Stimulated activated CD8-positive, alpha-beta memory T cell treated with anti-CD3 and anti-CD28 coated beads, Interleukin-7, amount 100 ng/mL, for 24 hours (primary cell): ENCODE measurements around the gene ZNF525.
A peak's percentile ranks its signal among the peaks of the same experiment; 100 is the strongest.
"Not testable (repeated sequence)": the region's sequence is repeated elsewhere in the genome, so short reads cannot be mapped to it uniquely, and the experiment has no call there.

ENCODE experiments used
- DNase-seq: peaks from one replicate; pipeline ENCODE4 v3.0.0-alpha.2; 2020; ENCODE audit warnings: low read depth

ZNF525 gene

GRCh38 chr19:53365134-53365898 is at the start of gene ZNF525:
Gene ZNF525, plus strand, starts transcription at chr19:53365705. Its CDS starts 6,577 bp downstream, at chr19:53372282.
- peak; percentile 84 for DNase-seq

GRCh38 chr19:53328967-53329366 is 36.5 kb upstream of the ZNF525 start:
- DNase-seq: no peak

DNA sequence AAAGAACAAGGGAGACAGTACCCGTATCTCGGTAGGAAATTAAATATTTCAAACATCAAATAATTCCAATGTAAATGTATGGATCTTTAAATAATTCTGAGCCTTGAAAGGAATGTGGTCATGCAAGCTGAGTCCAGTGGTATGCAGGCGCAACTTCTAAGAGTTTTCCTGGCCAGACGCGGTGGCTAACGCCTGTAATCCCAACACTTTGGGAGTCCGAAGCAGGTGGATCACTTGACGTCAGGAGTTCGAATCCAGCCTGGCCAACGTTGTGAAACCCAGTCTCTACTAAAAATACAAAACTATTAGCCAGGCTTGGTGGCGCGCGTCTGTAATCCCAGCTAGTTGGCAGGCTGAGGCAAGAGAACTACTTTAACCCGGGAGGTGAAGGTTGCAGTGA is 33.0 kb upstream of the ZNF525 start:
- DNase-seq: no peak

DNA sequence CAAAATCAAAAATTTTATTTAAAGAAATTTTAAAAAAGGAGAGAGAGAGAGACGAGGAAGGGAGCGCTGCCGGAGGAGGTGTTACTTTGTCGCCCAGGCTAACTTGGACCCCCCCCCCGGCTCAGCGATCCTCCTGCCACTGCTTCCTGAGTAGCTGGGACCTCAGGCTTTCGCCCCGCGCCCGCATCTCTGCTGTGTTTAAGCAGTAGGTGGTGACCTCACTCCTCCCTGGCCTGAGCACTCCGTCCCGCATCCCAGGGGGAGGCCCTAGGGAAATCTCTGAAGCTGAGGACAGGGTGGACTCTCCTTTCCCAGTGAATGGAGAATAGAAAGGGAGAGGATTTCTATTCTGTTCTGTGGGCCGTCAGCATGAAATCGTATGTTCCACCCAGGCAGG is 32.4 kb upstream of the ZNF525 start:
- peak; percentile 6 for DNase-seq

DNA sequence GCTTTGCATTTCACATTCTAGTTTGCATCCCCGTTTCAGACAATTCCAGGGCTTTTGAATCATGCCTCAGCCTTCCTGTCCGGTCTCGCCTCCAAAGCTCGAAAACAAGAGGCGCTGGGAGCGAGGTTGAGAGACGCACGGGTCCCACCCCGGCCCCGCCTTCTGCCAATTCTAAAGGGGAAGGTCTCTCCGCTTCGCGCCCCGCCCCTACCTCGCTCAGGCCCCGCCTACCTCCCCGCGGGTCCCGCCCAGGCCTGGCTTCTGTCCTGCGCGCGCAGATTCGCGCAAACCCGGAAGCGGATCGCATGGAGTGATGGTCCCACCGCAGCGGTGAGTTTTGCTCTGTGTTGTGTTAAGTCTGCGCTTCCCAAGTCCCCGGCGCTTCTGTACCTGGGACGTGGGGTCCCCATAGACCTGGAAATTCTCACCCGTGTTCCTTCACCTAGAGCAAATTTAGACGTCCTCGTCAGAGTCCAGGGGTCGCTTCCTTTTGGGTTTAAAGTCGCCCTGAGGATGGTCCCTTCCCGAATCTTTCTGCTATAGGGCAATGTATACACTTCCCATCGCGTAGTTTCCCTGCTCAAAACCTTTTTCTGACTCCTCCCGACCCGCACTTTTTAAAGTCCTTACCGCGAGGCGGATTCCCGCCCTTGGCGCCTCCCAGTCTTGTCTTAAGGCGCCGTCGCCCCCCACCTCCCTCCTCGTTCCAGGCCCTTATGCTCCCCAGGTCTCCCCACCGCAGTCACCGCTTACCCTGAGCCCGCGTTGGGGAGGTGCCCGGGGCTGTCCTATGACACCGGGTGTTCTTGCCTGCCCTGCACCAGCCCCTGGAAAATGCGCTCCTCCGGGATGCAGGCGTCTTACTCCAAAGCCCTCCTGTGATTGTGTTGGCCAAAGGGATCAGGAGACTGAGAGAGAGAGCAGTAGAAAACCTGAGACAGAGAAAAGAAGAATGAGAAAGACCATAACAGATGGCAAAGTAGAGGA is 31.7 kb upstream of the ZNF525 start, which contains the start of gene ZNF845:
ZNF845 (plus strand) TSS at position 287 of the 987 bp plus-strand sequence. CDS start 7,559 bp downstream, outside the sequence.
- DNase-seq: peak; percentile 95

- DNase-seq: not testable (repeated sequence)
These were observed 21.1 kb upstream of the ZNF525 start for GRCh38 chr19:53344403-53344802.

- DNase-seq: no peak
These were observed 9.8 kb upstream of the ZNF525 start for GRCh38 chr19:53355739-53356138.

DNA sequence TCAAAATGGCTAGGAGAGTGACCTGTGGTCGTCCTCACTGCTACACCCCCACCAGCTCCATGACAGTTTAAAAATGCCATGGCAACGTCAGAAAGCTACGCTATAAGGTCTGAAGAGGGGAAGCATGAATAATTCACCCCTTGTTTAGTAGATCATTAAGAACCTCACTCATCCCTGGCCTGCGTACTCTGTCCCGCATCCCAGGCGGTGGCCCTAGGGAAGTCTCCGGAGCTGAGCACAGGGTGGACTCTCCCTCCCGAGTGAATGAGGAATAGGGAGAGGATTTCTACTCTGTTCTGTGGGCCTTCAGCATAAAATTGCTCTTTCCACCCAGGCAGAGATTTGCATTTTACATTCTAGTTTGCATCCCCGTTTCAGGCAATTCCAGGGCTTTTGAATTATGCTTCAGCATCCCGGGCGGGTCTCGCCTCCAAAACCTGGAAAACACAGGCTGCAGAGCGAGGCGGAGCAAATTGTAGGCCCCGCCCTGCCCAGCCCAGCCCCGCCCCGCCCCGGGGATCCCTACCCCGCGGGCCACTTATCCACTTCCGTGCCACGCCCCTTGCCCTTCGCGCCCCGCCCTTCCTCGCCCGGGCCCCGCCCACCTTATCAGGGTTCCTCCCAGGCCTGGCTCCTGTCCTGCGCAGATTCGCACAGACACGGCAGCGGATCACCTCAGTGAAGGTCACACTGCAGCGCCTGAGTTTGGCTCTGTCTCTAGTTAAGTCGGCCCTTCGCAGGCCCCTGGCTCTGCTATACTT is 7.5 kb upstream of the ZNF525 start:
- DNase-seq: no peak

- DNase-seq: not testable (repeated sequence)
These were observed 5.4 kb upstream of the ZNF525 start for GRCh38 chr19:53360056-53360455.

GRCh38 chr19:53365899-53366493 is 491 bp downstream of the ZNF525 start:
- DNase-seq: peak; percentile 6

GRCh38 chr19:53372196-53372595 is 6.7 kb downstream of the ZNF525 start:
- DNase-seq: no peak

DNA sequence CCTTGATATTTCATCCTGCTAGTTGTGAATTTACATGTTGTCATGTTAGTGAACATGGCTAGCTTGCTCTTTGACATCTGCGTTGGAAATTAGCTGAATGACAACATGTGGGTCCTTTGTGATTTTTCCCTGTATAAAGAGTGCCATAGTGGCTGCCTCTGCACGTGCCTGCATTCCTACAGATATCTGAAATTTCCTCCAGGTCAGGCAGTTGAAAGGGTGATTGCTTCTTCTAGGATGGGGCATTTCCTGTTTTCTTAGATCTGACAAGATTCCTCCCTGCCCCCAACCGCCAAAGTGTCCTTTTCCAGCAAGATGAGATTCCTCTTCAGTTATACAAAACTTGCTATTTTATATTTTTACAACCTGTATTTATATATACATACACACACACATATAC is 8.8 kb downstream of the ZNF525 start:
- no peak for DNase-seq

GRCh38 chr19:53374743-53375142 is 9.2 kb downstream of the ZNF525 start:
- no peak for DNase-seq

DNA sequence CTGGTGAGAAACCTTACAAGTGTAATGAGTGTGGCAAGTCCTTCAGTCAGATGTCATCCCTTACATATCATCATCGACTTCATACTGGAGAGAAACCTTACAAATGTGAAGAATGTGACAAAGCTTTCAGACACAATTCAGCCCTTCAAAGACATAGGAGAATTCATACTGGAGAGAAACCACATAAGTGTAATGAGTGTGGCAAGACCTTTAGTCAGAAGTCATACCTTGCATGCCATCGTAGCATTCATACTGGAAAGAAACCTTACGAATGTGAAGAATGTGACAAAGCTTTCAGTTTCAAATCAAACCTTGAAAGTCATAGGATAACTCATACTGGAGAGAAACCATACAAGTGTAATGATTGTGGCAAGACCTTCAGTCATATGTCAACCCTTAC is 15.9 kb downstream of the ZNF525 start:
- no peak for DNase-seq

- no peak for DNase-seq
These were observed 22.7 kb downstream of the ZNF525 start for GRCh38 chr19:53388168-53388567.

DNA sequence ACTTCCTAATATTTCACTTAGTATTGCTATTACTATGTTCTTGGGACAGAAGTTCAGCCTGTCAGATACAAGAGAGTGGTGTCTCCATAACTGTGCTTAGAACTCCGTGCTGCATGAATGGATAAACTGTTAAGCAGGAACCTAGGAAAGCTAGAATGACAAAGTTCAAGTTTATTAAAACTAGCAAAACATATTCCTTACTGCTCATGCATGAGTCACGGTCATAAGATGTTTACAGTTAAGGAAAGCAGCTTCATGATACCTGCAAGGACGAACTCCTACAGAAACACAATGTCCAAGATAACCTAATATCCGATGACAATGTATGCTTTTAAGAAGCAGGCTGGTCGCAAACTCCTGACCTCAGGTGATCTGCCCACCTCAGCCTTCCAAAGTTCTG is 23.4 kb downstream of the ZNF525 start:
- DNase-seq: no peak

DNA sequence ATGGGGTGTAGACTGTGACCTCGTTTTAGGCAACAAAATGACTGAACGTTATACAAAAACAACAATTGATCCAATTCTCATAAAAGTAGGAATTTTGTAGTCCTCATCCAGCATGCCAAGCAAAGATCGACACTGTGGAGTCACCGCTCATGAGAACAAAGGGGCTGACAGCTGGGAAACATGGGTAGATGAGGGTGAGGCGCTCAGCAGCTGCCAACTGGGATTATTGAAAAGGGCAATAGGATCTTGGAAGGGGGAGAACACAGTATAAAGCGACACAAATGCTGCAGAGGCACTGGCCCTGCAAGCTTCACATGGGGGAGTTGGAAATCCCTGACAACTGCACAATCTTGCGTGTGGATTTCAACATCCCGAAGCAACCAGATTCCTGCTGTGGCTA is 24.1 kb downstream of the ZNF525 start:
- no peak for DNase-seq

DNA sequence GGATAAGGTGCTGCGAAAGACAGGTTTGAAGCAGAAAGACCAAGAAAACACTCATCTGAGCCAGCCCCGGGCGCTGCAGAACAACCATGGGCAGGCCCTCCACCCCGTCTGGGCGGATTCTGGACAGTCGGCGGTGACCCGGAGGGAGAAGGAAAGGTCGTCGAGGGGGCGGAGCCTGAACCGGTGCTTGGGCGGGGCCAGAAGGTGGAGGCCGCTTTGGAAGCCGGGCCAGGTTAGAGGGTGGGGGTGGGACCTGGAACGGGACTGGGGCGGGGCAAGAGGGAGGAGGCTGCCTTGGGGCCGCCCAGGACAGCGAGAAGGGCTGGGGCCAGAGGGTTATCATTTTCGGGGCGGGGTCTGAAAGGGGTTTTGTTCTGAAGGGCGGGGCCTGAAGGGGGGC is 24.5 kb downstream of the ZNF525 start:
- no peak for DNase-seq

GRCh38 chr19:53394522-53394973 is 29.0 kb downstream of the ZNF525 start:
- no peak for DNase-seq

DNA sequence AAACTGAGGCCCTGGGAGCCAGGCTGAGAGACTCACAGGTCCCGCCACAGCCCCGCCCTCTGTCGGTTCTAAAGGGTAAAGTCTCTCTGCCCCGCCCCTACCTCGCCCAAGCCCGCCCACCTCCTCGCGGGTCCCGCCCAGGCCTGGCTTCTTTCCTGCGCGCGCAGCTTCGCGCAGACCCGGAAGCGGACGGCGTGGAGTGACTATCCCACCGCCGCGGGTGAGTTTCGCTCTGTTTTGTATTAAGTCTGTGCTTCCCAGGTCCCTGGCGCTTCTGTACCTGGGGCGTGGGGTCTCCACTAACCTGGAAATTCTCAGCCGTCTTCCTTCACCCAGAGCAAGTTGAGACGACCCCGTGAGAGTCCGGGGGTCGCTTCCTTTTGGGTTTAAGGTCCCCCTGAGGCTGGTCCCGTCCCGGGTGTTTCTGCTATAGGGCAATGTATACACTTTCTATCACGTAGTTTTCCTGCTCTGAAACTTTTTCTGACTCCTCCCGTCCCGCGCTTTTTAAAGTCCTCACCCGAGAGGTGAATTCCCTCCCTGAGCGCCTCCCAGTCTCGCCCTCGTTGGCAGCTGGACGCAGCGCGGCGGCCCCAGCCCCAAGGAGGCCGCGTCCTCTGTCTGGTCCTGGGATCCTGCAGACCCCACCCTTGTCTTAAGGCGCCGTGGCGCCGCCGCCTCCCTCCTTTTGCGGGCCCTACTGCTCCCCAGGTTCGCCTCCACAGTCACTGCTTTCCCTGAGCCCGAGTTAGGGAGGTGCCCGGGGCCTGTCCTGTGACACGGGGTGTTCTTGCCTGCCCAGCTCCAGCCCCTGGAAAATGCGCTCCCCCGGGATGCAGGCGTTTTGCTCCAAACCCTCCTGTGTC is 29.7 kb downstream of the ZNF525 start, which contains the start of gene ZNF765:
ZNF765 (plus strand) TSS at position 176 of the 866 bp plus-strand sequence. CDS start 2,867 bp downstream, outside the sequence.
- peak; percentile 98 for DNase-seq
